Measurements from ENCODE around the gene RAB5B. TPM values are rescaled to one million over a fixed set of nuclear protein-coding genes. Genes with fewer than 3 reads are reported as not detected.

The RAB5B gene
- total RNA-seq, 2 experiments from 2014 or later, result 21.6 to 47.2 TPM

DNA sequence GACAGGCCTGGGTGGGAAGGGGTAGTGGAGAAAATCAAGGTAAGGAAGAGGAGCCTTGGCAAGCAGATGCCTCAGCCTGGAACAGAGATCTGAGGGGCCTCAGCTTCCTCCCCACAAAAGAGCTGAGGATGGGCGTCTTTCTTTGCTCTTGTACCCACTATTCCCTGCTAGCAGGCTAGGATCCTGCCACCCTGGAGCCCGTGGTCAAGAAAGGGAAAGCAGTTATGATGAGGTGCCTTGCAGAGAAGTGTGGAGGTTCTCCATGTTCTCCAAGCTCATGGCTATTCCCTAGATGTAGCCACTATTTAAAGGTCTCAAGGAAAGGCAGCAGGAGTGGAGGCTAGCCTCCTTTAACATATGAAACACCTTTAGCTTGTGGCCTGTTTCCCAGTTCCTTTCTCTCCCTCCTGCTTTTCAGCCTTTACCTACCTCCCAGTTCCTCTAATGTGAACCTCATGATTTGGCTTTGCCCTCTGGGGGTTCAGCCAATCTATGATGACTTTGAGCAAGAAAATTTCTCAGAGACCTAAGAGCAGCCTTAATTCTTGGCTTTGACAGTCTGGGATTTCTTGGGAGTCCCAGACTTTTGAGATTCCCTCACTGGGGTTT, 48.1 kb downstream of the RAB5B start:
- no TSS peak for BruUV-seq (replicated peaks)
- intact Hi-C loops (cut with micrococcal nuclease; ENCODE audit: unreplicated experiment), result no loop called here
- Histone ChIP-seq H2AFZ (ENCODE audit: low read length) (no peak overlapping the region), H3K4me2 (ENCODE audit: low read length) (no peak overlapping the region), H3K36me3 (ENCODE audit: insufficient read depth, low read length) (no peaks in the 10 kb centered on the region), H3K4me3 (ENCODE audit: low read depth, low read length, poor library complexity, severe bottlenecking) (no peak overlapping the region), H4K20me1 (ENCODE audit: insufficient read depth, low read length) (no peaks in the 10 kb centered on the region), H3K79me2 (ENCODE audit: insufficient read depth, low read depth, low read length) (no peaks in the 10 kb centered on the region), H3K9me2 (ENCODE audit: insufficient read depth, low read length) (no peaks in the 10 kb centered on the region), H3K4me1 (ENCODE audit: insufficient read depth, low read length, poor library complexity, severe bottlenecking) (no peaks in the 10 kb centered on the region), H3K9me3 (ENCODE audit: low read length) (no peaks in the 10 kb centered on the region), H3K27ac (ENCODE audit: low read depth, low read length, poor library complexity, severe bottlenecking) (no peak overlapping the region)
- ChIA-PET CTCF (ENCODE audit: unreplicated experiment) (interaction anchor here (0.6 kb wide), 1 partner anchor 15 kb away, joined by 3 read pairs; no protein-coding TSS in a partner anchor), POLR2A (no interaction called here)
- no peak for TF ChIP-seq EZH2phosphoT487 (IDR thresholded peaks at IDR 0.05; ENCODE audit: borderline replicate concordance, low read depth, low read length)
- TF ChIP-seq, protein P1, sequence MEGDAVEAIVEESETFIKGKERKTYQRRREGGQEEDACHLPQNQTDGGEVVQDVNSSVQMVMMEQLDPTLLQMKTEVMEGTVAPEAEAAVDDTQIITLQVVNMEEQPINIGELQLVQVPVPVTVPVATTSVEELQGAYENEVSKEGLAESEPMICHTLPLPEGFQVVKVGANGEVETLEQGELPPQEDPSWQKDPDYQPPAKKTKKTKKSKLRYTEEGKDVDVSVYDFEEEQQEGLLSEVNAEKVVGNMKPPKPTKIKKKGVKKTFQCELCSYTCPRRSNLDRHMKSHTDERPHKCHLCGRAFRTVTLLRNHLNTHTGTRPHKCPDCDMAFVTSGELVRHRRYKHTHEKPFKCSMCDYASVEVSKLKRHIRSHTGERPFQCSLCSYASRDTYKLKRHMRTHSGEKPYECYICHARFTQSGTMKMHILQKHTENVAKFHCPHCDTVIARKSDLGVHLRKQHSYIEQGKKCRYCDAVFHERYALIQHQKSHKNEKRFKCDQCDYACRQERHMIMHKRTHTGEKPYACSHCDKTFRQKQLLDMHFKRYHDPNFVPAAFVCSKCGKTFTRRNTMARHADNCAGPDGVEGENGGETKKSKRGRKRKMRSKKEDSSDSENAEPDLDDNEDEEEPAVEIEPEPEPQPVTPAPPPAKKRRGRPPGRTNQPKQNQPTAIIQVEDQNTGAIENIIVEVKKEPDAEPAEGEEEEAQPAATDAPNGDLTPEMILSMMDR (conservative IDR thresholded peaks at IDR 0.05; ENCODE audit: low read length), result no peak
- no peak for DNase-seq (ENCODE audit: low spot score)

DNA sequence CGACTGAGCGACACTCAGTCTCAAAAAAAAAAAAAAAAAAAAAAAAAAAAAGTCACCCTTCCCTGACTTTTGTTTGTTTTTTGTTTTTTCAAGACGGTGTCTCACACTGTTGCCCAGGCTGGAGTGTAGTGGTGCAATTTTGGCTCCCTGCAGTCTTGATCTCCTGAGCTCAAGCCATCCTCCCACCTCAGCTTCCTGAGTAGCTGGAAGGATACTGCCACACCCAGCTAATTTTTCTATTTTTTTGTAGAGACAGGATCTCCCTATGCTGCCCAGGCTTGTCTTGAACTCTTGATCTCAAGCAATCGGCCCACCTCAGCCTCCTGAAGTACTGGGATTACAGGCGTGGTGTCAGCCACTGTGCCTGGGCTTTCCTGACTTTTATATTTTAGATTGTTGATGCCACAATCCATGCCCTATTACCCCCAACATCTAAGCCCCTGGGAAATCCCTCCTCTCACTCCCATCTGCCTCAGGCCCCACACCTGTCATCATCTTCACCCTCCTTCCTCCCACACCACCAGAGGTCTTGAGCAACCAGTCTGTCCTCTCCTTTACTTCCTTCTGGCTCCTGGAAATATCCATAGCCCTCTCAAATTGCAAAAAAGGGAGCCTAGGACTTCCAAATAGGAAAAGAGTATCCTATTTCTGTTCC, 54.8 kb downstream of the RAB5B start:
- no peak overlapping the region for H3K4me2 ChIP-seq (ENCODE audit: low read length)
- no TSS peak for BruUV-seq (replicated peaks)
- H3K9me3 ChIP-seq (ENCODE audit: low read length), result no peaks in the 10 kb centered on the region
- ChIA-PET POLR2A (interaction anchor here (0.9 to 1.1 kb wide), 3 partner anchors 11 to 202 kb away, joined by 3 to 5 read pairs (median 4); no protein-coding TSS in a partner anchor), CTCF (ENCODE audit: unreplicated experiment) (interaction anchor here (1.4 kb wide), 1 partner anchor 32 kb away, joined by 4 read pairs; no protein-coding TSS in a partner anchor)
- H3K4me1 ChIP-seq (ENCODE audit: insufficient read depth, low read length, poor library complexity, severe bottlenecking), result no peaks in the 10 kb centered on the region
- H3K4me3 ChIP-seq (ENCODE audit: low read depth, low read length, poor library complexity, severe bottlenecking), result no peak overlapping the region
- intact Hi-C loops (cut with micrococcal nuclease; ENCODE audit: unreplicated experiment), result loop anchor here (1.0 kb wide), 2 partner anchors 32 to 290 kb away; no protein-coding TSS in a partner anchor
- H3K9me2 ChIP-seq (ENCODE audit: insufficient read depth, low read length), result no peaks in the 10 kb centered on the region
- no peak overlapping the region for H3K27ac ChIP-seq (ENCODE audit: low read depth, low read length, poor library complexity, severe bottlenecking)
- no peaks in the 10 kb centered on the region for H3K79me2 ChIP-seq (ENCODE audit: insufficient read depth, low read depth, low read length)
- H2AFZ ChIP-seq (ENCODE audit: low read length), result no peak overlapping the region
- no peaks in the 10 kb centered on the region for H4K20me1 ChIP-seq (ENCODE audit: insufficient read depth, low read length)
- TF ChIP-seq, protein P1 (conservative IDR thresholded peaks at IDR 0.05; ENCODE audit: low read length), result no peak
- TF ChIP-seq EZH2phosphoT487 (IDR thresholded peaks at IDR 0.05; ENCODE audit: borderline replicate concordance, low read depth, low read length), result no peak
- H3K36me3 ChIP-seq (ENCODE audit: insufficient read depth, low read length), result peaks cover 2% of the 10 kb centered on the region; the same call in 1 of the 2 replicates
- no peak for DNase-seq (ENCODE audit: low spot score)

Data from OCI-LY7 (cell line).